SIG-M5 treated with dmso at 0.1 percent for 504 hours (cell line): Measurements from ENCODE around the gene NEURL3.

Experiments
- DNase-seq: peaks from one replicate; lab custom pipeline; 2025; ENCODE audit not compliant: unreplicated experiment; lab: John Stamatoyannopoulos, UW

The NEURL3 gene

DNA sequence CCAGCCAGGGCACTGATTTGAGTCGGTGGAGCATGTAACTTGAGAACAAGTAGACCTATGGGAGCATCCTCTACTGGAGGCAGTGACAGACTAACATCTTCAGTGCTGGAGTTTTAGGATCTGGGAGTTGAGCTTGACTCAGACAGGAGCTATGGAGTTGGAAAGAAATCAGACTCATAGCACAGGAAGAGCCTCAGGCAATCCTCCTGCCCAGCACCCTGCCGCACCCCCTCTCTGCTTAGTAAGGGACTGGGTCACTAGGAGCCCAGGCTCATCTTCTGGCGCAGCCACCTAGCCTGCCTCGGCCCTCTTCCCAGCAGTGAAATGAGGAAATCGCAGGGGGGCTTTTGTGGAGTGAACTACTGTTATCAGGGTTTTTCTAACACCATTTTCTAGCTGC is 35.0 kb upstream of the NEURL3 start:
- no peak for DNase-seq

DNA sequence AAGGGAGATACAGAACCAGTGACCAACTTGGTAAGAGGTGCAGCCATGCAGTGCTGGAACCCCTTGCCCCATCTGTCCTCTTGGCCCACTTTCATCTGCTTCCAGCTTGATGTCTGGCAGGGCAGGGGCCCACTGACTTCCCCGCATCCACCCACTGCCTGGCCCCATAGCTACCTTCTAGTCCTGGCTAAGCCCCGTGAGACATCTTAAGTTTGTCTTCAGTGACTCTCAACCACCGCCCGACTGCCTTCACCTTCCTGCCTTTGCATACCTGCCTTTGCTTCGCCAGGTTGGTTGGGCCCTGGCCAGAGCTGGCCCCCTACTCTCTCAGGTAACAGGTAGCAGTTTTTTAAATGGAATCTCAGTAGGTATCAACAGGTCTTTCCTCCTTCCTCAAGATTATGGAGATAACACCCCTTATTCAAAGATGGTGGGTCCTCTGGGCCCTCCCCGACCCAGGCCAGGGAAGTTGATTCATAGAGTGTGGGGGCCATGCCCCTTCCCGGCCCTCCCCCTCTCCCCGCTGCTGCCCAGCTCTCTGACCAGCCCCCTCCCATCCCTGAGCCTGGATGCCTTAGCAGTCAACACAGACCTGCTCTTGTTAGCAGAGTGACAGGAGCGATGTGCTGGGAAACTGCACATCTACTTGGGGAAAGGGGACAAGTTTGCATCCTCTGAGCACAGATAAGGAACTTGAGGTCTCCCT is 34.2 kb upstream of the NEURL3 start:
- no peak for DNase-seq

DNA sequence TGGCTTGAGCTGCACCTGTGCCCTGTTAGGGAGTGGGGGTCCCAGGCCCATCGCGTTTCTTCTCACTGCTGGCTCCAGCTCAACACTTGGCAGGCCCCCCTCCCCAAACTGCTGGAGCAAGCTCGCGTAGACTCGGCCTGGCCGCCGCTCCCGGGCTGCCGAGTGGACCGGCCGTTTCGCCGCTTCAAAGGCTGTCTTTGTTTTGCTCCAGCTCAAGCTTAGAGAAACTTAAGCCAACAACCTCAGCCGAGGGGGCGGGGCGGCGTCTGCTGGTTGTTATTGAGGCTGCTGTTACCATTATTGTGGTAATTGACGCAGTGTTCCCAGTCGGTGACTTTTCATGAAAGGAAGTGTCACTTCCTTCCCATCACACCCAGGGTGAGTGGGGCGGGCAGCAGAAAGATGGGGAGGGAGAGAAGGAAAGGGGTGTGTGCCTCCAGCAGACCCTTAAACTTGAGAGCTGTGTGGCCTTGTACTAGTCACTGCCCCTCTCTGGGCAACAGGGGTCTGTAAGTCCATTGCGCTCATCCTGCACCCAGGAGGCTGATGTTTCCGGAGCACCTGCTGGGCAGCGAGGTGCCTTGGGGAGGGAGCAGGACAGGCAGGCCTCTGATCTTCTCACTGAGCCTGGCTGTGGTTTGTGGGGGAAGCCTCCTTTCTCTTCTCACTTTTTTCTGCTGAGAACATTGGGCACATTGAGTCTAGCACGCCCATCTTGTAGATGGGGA is 33.5 kb upstream of the NEURL3 start:
- DNase-seq: no peak

DNA sequence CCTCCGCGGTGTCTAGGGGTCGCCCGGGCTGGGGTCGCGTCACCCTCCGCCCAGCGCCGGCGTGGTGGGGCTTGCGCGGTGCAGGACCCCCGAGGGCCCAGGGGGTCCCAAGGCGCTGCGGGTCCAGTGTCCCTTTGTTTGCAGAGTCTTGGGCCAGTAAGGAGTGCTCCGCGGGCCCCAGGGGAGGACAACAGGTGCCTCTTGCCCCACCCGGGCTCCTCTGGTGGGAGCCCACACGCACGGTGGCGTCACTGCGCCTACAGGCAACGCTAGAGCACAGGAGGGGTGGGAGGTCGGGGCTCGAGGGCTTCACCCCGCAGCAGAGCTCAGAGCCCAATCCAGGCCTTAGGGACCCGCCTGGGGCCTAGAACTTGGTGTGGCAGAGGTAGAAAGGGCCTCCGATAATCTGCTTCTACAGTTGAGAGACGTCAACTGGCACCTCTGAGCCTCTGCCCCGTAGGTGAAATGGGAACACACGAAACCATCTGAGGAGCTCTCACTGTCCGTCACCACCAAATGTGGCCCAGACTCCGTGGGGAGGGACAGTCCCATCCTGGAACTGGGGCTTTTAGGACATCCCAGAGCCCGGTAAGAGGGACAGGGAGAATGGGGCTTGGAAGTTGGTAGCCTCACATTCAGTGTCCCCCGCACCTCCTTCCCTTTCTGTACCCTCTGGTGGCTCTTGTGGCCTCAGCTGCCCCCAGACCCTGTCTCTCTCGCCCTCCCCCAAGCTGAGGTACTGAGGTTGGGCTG is 32.8 kb upstream of the NEURL3 start:
- DNase-seq: no peak

DNA sequence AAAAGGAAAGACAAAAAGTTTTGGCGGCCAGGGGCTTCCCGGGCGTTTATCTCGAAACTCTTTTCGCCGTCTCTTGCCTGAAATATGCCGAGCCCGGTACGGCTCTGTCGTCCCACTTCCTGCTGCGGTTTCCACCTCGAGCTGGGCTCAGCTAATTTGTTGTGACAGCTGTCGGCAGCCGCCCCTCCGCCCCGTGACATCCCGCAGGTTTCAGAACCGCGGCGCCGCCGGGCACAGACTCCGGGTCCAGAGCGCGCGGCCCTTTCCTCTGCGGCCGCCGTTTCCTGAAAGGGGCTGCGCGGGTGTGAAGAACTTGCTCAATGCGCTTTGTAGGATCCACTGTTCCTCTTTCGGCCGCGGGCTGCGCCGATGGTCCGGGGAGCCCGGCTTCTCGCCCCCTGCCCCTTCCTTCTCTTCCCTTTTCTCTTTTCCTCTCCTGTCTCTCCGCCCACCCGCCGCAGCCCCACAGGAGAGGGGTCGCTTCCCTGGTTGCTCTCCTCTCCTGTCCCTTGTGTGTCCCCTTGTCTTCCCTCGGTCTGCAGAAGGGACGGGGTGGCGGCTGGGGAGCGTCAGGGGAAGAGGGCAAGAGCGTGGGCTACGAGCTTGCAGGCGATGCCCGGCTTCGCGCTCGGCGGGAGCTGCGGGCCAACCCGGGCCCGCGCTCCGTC is 32.0 kb upstream of the NEURL3 start:
- DNase-seq: peak; percentile 93

DNA sequence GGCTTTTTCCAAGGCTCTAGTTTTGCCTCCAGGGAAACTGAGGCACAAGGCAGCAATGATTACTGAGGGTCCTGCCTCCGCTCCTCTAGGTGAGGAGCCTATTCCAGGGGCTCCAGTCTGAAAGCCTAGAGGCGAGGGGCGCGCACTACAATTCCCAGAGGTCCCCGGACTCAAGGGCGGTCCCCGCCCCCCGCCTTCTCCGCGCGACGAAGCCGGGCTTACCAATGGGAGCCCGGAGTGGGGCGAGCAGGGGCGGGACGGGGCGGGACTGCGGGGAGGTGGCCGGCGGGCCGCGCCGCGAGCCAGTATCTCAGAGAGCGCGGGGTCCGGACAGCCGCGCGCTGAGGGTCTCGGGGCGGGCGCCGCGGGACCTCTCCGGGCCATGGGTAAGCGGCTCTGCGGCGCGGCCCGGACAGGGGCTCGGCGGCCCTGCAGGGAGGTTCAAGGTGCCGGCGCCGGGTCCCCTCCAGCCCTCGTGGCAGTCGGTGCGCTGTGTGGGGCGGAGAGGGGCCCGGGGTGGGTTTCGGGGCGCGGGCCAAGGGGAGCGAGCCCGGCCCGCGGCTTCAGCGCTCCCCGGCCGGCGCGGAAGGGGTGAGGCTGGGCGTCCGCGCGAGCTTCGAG is 31.4 kb upstream of the NEURL3 start, which contains the start of gene ARID5A:
ARID5A (plus strand) TSS at position 308 of the 621 bp plus-strand sequence; CDS start at position 383, 75 bp downstream.
- peak; percentile 89 for DNase-seq

DNA sequence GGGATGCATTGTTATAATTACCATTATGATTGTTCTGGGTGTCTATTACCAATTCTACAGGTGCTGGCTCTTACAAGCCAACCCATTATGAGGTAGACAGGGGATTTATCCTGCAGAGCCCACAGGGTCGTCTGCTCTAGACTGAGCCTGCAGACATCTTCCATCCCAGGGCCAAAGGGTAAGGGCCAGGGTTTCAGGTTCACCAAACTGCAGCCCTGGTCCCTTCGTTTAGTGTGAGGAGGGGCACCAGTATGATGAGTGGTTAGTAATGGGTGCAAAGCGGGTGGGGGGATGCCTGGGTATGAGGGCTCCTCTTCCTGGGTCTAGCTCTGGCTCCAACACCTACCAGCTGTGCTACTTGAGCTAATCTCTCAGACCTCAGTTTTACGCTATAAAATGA is 30.2 kb upstream of the NEURL3 start:
- DNase-seq: no peak

DNA sequence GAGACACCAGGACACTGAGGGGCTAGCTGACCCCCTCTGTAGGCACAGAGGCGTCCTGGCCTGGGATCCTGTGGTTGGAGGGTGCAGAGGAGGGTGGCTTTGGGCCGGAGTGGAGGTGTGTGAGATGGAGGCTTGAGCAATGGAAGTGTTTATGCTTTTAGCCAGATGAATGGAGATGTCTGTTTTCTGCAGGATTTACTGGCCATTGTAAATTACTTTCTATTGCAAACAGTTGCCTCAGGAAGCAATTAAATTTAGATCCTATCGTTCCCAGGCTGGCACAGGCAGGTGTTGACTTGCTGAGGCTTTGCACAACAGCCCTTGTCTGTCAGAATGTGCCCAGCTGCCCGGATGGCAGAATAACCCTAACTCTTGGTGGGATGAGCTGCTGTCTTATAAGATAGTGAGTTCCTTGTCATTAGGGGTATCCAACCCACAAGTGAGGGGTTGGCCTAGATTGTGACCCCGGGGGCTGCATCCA is 29.6 kb upstream of the NEURL3 start:
- DNase-seq: no peak

DNA sequence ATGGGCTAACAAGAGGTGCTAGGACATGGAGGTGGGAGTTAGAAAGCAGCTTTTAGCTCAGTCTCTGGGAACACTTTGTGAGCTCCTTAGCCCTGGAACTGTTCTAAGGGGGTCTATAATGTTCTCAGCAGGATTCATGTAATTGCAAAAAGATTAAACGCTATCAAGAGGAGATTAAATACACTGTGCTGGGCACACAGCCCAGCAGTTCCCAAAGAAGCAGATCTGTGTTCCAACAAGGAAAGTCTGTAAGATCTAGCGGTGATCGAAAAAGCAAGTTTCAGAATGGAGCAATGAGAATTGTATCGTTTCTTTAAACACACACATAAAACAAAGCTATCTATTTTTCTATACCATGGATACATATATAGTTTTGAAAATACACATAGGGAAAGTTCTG is 29.0 kb upstream of the NEURL3 start:
- DNase-seq: no peak

DNA sequence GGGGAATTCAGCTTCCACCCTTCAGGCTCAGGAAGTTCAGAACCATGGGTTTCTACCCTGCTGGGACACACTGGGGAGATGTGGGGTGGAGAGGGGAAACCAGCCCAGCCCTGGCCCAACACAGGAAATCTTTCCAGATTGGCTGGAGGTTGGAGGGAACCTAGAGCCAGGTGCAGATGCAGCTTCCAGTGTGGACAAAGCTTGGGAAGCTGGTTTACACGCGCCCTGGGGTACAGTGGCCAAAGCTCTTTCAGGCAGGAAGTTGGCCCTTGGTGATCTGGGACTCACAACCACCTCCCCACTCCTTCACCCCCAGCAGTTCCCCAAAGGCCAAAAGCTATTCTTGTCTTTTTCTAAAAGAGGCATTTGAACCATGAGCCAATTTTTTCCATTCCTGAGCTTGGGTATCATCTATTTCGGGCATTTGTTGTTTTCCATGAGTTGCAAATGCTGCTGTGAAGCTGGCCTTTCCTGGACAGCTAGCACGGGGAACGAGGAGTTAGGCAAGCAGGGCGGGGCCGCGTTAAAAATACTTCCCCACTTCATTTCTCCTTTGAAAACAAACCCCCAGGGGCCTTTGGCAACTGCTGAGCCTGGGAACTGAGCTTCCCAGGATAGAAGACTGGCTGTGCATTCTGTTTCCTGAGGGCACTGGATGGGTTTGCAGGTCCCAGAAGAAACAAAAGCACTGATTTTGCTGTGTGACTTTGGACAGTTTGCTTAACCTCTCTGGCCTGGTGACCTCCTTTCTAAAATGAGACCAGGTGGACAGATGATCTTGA is 28.3 kb upstream of the NEURL3 start:
- peak; percentile 76 for DNase-seq

DNA sequence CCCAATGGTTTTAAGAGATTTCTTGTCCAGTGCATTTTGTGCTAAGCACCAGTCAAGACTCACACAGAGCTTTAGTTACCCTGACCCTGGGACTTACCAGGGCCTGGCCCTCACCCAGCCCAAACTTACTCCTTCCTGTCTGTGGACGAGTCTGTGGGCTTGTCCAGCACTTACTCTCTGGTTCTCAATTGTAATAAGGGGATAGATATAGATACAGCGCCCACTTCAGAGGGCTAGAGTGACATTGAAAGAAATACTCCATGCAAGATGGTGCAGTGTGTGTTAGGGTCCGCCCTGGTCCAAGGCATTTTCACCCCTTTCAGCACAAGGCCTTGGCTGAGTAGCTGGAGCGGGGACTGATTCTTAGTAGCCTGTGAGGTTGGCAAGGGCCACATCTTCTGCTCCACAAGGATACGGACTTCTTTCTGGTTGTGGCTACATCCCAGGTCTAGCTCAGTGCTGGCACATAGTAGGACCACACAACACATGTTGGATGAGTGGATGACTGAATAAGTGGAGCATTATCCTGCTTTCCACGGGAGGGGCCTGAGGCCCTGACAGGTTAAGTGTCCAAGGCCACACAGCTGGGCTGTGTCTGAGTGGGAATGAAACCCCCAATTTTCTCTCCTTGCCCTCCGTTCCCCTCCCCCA is 27.6 kb upstream of the NEURL3 start:
- DNase-seq: no peak

DNA sequence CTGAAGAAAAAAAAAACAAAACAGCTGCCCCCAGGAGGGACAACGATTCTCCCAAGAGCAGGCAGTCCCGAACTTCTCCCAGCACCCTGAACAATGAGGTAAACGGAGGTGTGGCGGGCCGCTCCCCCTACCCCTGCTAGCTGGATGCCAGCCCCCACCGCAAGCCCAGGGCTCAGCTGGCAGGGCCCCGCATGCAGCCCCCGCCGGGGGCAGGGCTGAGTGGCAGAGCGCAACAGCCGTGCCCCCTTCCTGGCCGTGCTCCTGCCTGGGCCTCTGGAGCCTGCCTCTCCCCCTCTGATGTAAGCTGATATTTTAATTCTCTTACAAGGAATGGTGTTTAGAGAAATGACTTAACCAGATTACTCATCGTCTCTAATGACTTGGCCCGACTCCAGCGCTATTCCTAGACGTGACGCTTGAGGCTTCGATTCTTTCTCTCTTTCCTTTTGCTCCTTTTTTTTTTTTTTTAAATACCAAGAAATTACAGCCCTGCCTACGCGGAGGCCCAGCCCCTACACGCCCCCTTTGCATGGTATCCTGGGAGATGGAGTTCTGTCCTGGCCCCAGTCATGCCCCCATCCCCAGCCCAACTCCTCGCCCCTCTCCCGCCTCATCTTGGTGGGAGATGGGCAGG is 26.8 kb upstream of the NEURL3 start:
- DNase-seq: peak; percentile 99

DNA sequence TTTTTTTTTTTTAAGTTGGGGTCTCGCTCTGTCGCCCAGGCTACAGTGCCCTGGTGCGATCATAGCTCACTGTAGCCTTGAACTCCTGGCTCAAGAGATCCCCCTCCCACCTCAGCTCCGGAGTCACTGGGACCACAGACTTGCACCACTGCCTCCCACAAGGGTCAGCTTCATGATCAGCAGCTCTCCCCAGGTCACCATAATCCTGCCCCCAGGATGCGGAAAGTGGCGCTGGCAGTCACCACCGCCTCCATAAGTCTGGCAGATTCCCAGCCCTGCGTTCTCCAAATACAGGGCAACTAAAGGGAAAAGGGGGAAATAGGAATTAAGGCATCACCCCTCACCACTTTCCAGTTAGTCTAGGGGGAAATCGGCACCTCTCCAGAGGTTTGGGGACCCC is 26.2 kb upstream of the NEURL3 start:
- DNase-seq: no peak

DNA sequence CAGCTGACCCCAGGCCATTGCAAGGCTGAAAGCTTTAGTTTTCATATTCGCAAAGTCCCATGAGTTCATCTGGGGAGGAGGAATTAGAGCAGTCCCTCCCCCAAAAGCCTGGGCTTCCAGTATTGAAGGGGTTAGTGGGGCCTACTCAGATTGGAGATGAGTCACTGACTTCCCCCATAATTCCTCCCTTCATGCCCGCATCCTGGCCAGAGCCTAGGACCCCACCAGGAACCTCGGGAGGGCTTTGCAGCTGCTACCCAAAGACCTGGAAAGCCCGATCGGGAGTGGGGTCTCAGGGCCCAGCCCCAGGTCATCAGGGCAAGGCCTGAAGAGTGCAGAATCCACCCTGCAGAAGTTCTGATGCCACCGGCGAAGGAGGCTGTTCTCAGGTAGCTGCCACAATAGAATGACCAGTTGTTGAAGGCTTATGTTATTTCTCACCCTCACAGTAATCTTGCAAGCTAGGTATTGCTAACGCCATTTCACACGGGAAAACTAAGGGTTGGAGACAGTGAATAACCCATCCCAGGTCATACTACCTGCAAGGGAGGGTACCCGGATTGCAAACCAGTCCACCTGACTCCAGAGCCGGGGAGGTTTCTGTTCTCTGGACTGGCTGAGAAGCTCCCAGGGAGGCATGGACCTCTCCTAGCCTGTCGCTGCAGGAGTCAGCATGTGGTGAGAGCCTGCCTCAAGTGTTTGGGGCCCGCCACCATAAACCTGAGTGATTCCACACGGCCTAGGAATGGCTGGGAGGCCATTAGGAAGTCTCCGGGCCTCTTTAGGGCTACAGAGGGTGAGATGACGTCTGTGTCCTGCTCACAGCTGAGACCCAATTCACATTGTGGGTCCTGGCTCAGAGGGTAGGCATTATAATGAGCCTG is 25.6 kb upstream of the NEURL3 start:
- no peak for DNase-seq

DNA sequence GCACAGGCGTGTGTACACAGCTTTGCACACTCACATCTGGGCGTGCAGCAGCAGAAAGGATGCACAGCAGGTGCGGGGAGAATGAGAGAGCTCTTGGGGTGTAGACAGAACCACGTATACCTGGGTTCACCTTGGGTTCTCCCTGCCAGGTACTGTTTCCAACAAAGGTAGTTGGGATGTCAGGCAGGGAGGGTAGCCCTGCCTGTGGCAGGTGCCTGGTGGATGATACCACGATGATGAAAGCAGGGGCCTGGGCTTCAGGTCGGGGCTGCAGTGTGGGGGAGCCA is 24.9 kb upstream of the NEURL3 start:
- DNase-seq: no peak

DNA sequence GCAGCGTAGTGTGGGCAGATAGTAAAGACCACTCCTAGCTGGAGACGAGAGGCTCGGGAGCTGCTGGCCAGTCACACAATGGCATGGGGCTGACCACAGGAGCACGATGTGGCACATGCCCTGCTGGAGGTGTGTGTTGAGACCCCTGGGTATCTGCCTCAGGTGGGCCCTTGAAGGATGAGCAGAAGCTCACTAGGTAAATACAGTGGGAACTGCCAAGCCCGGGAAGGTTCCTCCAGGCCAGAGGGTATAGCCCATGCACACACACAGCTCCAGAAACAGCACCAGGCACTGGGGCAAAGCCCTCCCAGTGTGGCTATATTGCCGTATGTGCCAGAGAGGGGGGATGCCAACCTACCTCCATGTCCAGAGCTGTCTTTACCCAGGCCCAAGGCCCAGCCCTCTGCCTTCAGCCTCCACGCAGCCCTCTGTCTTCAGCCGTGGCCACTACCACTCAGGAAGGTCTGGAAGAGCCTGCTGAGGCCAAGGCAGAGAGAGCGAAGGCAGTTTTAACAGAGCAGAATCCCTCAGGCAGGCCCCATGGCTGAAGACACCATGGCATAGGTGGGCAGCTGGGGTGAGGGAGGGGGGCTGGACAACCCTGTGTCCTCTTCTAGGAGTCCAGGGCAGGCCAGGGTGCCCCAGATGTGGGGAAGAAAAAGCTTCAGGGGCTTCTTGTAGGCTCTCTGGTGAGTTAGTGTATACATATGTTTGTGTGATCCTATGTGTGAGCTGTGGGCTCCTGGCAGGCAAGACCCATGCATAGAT is 24.4 kb upstream of the NEURL3 start:
- no peak for DNase-seq

DNA sequence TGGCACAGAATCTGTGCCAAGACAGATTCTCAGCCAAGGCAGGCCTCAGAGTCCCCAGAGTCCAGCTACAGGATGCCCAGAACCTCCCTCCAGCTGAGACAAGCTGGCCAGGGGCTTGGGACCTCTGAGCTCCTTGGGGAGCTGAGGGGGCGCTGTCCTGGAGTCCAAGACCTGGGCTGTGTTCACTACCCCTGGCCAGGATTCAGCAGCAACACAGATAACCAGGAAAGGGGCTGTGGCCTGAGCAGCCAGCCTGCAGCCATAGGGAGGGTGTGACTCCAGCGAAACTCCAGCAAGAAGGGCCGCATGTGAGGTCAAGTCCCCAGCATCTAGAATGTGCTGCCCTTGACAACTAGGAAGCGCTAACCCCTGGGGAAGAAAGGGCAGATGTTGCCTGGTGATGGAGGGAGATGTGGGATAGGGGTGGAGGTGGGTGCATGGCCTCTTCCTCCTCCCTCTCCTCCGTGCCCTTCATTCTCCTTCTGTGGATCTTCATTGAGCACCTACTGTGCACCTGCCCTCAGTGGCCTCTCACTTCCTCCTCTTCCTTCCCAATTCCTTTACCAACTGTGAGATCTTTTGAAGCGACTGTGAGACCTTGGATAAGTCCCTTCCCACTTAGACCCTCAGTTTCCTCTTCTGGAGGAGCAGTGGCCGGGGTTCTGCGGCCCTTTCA is 23.7 kb upstream of the NEURL3 start:
- no peak for DNase-seq
